Measurements from ENCODE around the gene PTPRG. TPM values are rescaled to one million over a fixed set of nuclear protein-coding genes. Genes with fewer than 3 reads are reported as not detected.

Gene PTPRG
- total RNA-seq, 1 experiment from 2014 or later, result 32.1 TPM

DNA sequence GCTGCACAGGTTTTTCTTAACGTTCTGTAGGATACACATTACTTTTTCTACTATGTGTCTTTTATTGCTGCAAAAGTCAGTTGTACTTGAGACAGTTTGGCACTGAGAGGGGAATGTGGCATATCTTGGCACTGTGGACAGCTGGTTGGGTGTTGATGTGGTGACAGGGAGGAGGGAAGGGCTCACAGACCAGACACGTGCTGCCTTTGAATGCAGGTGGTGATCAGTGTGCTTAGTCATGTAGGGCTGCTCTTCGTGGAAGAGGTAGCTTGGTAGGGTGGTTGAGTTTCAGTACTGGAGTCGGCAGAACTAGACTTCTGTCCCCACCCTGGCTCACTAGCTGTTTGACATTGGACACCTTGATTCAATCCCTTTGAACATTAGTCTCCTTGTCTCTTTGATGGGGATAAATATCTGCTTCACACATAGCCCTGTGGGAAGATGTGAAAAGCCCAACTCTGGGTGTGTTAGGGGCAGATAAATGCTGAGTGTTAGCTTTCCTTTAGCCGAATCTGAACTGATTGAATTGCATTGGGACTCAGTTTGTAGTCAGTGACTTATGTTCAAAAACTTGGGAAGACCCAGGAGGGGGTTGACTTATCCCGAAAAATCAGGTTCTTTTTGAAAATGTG is 108.4 kb downstream of the PTPRG start:
- Histone ChIP-seq H3K9me2 (ENCODE audit: insufficient read depth) (no peaks in the 10 kb centered on the region), H3K9me3 (ENCODE audit: control insufficient read depth in 1 of 2, insufficient read depth in 1 of 2, low read depth in 1 of 2, low read length in 2 of 2) (no peaks in the 10 kb centered on the region), H3K4me1 (ENCODE audit: control insufficient read depth in 1 of 2, insufficient read depth in 2 of 2, low read length in 2 of 2) (peaks cover 15 to 28% of the 10 kb centered on the region in 2 experiments), H3K9ac (ENCODE audit: low read length) (no peak overlapping the region), H3K4me2 (ENCODE audit: low read length) (peak overlapping the region; percentile 49), H3K4me3 (replicated peaks in 1 of 2; ENCODE audit: low read depth in 1 of 2, low read length in 2 of 2) (no peak overlapping the region), H3K79me2 (ENCODE audit: insufficient read depth, low read length) (peaks cover 13% of the 10 kb centered on the region), H3K36me3 (ENCODE audit: control insufficient read depth in 1 of 2, insufficient read depth in 2 of 2, low read length in 2 of 2) (no peaks in the 10 kb centered on the region), H3K27ac (ENCODE audit: low read depth, low read length) (no peak overlapping the region), H4K20me1 (ENCODE audit: insufficient read depth) (no peaks in the 10 kb centered on the region), H3K27me3 (ENCODE audit: insufficient read depth, low read length) (no peaks in the 10 kb centered on the region), H2AFZ (ENCODE audit: low read depth, low read length, poor library complexity, severe bottlenecking) (no peak overlapping the region)
- RAD21 ChIA-PET (ENCODE audit: low non-redundant PET in 1 of 2, low total read pairs in 2 of 2, uncharacterized antibody in 2 of 2, unreplicated experiment in 2 of 2), result no interaction called here
- ATAC-seq, result peak; percentile 91
- POLR2A ChIA-PET, result no interaction called here
- no peak for DNase-seq (ENCODE audit: low read depth, low spot score)
- intact Hi-C loops (cut with micrococcal nuclease), result loop anchor here (10.0 kb wide), 1 partner anchor 515 kb away; no protein-coding TSS in a partner anchor
- no TSS peak for BruUV-seq (replicated peaks)
- CTCF ChIA-PET, result no interaction called here
- TF ChIP-seq, protein P1, sequence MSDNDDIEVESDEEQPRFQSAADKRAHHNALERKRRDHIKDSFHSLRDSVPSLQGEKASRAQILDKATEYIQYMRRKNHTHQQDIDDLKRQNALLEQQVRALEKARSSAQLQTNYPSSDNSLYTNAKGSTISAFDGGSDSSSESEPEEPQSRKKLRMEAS (IDR thresholded peaks at IDR 0.05), result peak; percentile 95
- TF ChIP-seq CBX3 (IDR thresholded peaks at IDR 0.05; ENCODE audit: low read depth), result 0 out of 2 replicates have a peak, but pooled peaks have one; percentile 54
- no peak for TF ChIP-seq YY1 (IDR thresholded peaks at IDR 0.05; ENCODE audit: extremely low read depth, insufficient replicate concordance, low read depth, low read length)

DNA sequence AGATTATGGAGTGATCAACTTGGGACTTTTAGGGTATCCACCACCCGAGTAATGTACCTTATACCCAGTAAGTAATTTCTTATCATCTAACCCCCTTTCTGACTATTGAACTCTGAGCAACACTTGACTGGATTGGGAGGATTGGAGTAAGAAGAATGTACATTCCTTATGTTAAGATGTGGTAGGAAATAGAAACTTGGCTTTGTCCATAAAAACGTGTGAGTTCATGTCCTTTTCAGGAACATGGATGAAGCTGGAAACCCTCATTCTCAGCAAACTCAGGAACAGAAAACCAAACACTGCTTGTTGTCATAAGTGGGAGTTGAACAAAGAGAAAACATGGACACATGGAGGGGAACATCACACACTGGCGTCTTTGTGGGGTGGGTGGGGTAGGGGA is 112.3 kb downstream of the PTPRG start:
- POLR2A ChIA-PET, result no interaction called here

More for the DNA sequence above, 112.3 kb downstream of the PTPRG start:
- BruUV-seq (replicated peaks), result no TSS peak
- Histone ChIP-seq H3K9me3 (ENCODE audit: control insufficient read depth in 1 of 2, insufficient read depth in 1 of 2, low read depth in 1 of 2, low read length in 2 of 2) (no peaks in the 10 kb centered on the region), H2AFZ (ENCODE audit: low read depth, low read length, poor library complexity, severe bottlenecking) (no peak overlapping the region), H3K36me3 (ENCODE audit: control insufficient read depth in 1 of 2, insufficient read depth in 2 of 2, low read length in 2 of 2) (no peaks in the 10 kb centered on the region), H3K9ac (ENCODE audit: low read length) (no peak overlapping the region), H4K20me1 (ENCODE audit: insufficient read depth) (0 out of 2 replicates have a peak, but pooled peaks cover 3% of the 10 kb centered on the region), H3K79me2 (ENCODE audit: insufficient read depth, low read length) (peaks cover 8% of the 10 kb centered on the region; the same call in 1 of the 2 replicates), H3K4me1 (ENCODE audit: control insufficient read depth in 1 of 2, insufficient read depth in 2 of 2, low read length in 2 of 2) (peaks cover 12 to 23% of the 10 kb centered on the region in 2 experiments), H3K4me2 (ENCODE audit: low read length) (no peak overlapping the region), H3K4me3 (replicated peaks in 1 of 2; ENCODE audit: low read depth in 1 of 2, low read length in 2 of 2) (no peak overlapping the region), H3K27me3 (ENCODE audit: insufficient read depth, low read length) (no peaks in the 10 kb centered on the region), H3K9me2 (ENCODE audit: insufficient read depth) (no peaks in the 10 kb centered on the region), H3K27ac (ENCODE audit: low read depth, low read length) (no peak overlapping the region)
- no peak for DNase-seq (ENCODE audit: low read depth, low spot score)
- CTCF ChIA-PET, result no interaction called here
- RAD21 ChIA-PET (ENCODE audit: low non-redundant PET in 1 of 2, low total read pairs in 2 of 2, uncharacterized antibody in 2 of 2, unreplicated experiment in 2 of 2), result no interaction called here
- intact Hi-C loops (cut with micrococcal nuclease), result no loop called here
- no peak for TF ChIP-seq SIN3A (IDR thresholded peaks at IDR 0.05; ENCODE audit: low read depth)
- no peak for TF ChIP-seq ZBTB33 (IDR thresholded peaks at IDR 0.05; ENCODE audit: extremely low read depth, insufficient replicate concordance, low read length)
- no peak for TF ChIP-seq EZH2phosphoT487 (IDR thresholded peaks at IDR 0.05; ENCODE audit: borderline replicate concordance)
- no peak for TF ChIP-seq FOSL1 (IDR thresholded peaks at IDR 0.05; ENCODE audit: low read depth)
- TF ChIP-seq CTCF (IDR thresholded peaks at IDR 0.05 in 2 of 3, conservative IDR thresholded peaks at IDR 0.05 in 1 of 3; ENCODE audit: borderline replicate concordance in 1 of 3, insufficient read depth in 1 of 3, low read depth in 2 of 3, low read length in 2 of 3), result no peak
- TF ChIP-seq TCF7L2 (IDR thresholded peaks at IDR 0.05; ENCODE audit: borderline replicate concordance, extremely low read depth, insufficient read depth, insufficient read length), result no peak
- no peak for TF ChIP-seq POLR2AphosphoS5 (IDR thresholded peaks at IDR 0.05; ENCODE audit: low read depth, low read length)
- TF ChIP-seq ZFX (IDR thresholded peaks at IDR 0.05), result no peak
- TF ChIP-seq ELF1 (IDR thresholded peaks at IDR 0.05; ENCODE audit: borderline replicate concordance, low read depth), result no peak
- no peak for TF ChIP-seq POLR2A (IDR thresholded peaks at IDR 0.05; ENCODE audit: borderline replicate concordance, extremely low read depth, insufficient read depth, insufficient read length)
- no peak for TF ChIP-seq CBX3 (IDR thresholded peaks at IDR 0.05; ENCODE audit: low read depth)
- no peak for TF ChIP-seq SP1 (IDR thresholded peaks at IDR 0.05; ENCODE audit: low read depth)
- no peak for ATAC-seq
